HG02798 (cell line): ENCODE measurements around the gene PCSK6.

Experiments
- ATAC-seq: cut with Tn5 transposase; IDR thresholded peaks from one replicate; pipeline ENCODE4 v1.9.1; 2021; ENCODE audit warnings: mild to moderate bottlenecking; ENCODE audit not compliant: unreplicated experiment, poor library complexity

PCSK6 gene

GRCh38 chr15:101269479-101270223 is 219.9 kb downstream of the PCSK6 start:
- ATAC-seq, result no peak

GRCh38 chr15:101267320-101268104 is 222.0 kb downstream of the PCSK6 start:
- ATAC-seq, result no peak

GRCh38 chr15:101266787-101267186 is 222.7 kb downstream of the PCSK6 start:
- ATAC-seq, result no peak

- ATAC-seq, result no peak
Measured at GRCh38 chr15:101266034-101266433, 223.5 kb downstream of the PCSK6 start.

- peak; percentile 71 for ATAC-seq
Measured at GRCh38 chr15:101264911-101265641, 224.4 kb downstream of the PCSK6 start.

GRCh38 chr15:101264011-101264410 is 225.5 kb downstream of the PCSK6 start:
- no peak for ATAC-seq

GRCh38 chr15:101262551-101262950 is 227.0 kb downstream of the PCSK6 start:
- ATAC-seq, result no peak

- peak; percentile 84 for ATAC-seq
Measured at GRCh38 chr15:101258238-101259144, 231.0 kb downstream of the PCSK6 start.

- no peak for ATAC-seq
Measured at GRCh38 chr15:101256757-101257156, 232.8 kb downstream of the PCSK6 start.

- no peak for ATAC-seq
Measured at GRCh38 chr15:101255615-101256241, 233.8 kb downstream of the PCSK6 start.

- no peak for ATAC-seq
Measured at GRCh38 chr15:101255051-101255395, 234.5 kb downstream of the PCSK6 start.

- ATAC-seq, result no peak
Measured at GRCh38 chr15:101254157-101255050, 235.1 kb downstream of the PCSK6 start.
